ENCODE measurements around the gene SF3B2.

SF3B2 gene, protein sequence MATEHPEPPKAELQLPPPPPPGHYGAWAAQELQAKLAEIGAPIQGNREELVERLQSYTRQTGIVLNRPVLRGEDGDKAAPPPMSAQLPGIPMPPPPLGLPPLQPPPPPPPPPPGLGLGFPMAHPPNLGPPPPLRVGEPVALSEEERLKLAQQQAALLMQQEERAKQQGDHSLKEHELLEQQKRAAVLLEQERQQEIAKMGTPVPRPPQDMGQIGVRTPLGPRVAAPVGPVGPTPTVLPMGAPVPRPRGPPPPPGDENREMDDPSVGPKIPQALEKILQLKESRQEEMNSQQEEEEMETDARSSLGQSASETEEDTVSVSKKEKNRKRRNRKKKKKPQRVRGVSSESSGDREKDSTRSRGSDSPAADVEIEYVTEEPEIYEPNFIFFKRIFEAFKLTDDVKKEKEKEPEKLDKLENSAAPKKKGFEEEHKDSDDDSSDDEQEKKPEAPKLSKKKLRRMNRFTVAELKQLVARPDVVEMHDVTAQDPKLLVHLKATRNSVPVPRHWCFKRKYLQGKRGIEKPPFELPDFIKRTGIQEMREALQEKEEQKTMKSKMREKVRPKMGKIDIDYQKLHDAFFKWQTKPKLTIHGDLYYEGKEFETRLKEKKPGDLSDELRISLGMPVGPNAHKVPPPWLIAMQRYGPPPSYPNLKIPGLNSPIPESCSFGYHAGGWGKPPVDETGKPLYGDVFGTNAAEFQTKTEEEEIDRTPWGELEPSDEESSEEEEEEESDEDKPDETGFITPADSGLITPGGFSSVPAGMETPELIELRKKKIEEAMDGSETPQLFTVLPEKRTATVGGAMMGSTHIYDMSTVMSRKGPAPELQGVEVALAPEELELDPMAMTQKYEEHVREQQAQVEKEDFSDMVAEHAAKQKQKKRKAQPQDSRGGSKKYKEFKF

DNA sequence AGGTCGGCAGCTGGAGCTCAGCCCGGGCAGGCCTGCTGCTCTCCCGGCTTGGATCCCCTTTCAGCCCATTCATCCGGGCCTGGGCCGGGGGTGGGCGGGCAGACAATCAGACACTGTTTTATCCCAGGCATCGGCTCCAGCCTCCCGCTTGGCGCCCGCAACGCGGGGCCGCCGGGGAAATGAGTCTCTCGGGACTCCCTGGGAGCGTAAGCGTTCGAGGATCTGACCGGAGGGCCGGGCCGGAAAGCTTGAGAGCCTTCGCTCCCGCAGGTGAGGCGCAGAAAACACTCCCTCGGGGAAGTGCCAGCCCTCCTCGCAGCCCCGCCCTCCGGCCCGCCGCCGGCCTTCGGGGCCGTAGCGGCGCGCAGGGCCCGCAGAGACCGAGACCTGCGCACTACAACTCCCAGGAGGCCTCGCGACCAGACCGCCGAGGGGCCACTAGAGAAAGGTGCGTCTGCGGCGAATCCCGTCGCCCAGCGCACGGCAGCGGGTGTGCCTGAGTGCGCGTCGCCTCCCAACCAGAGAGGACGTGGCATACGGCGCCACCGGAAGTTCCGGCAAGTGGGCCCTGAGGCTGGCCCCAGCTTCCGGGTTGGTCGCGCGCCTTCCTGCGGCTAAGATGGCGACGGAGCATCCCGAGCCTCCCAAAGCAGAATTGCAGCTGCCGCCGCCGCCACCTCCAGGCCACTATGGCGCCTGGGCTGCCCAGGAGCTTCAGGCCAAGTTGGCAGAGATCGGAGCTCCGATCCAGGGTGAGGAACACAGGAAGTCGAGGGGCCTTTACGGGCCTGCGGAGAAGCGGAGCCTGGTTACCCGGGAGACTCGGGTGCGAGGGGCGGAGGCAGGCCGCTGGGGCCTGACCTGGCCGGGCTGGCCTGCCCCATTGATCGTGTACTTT is at the start of gene SF3B2:
TSS of gene SF3B2 (plus strand) at position 599 of the 898 bp plus-strand sequence. CDS start at position 620, 21 bp downstream.
- TF ChIP-seq, protein P1, sequence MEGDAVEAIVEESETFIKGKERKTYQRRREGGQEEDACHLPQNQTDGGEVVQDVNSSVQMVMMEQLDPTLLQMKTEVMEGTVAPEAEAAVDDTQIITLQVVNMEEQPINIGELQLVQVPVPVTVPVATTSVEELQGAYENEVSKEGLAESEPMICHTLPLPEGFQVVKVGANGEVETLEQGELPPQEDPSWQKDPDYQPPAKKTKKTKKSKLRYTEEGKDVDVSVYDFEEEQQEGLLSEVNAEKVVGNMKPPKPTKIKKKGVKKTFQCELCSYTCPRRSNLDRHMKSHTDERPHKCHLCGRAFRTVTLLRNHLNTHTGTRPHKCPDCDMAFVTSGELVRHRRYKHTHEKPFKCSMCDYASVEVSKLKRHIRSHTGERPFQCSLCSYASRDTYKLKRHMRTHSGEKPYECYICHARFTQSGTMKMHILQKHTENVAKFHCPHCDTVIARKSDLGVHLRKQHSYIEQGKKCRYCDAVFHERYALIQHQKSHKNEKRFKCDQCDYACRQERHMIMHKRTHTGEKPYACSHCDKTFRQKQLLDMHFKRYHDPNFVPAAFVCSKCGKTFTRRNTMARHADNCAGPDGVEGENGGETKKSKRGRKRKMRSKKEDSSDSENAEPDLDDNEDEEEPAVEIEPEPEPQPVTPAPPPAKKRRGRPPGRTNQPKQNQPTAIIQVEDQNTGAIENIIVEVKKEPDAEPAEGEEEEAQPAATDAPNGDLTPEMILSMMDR (IDR thresholded peaks at IDR 0.05) = peak; percentile 49
- peak within 1 kb of the TSS; percentile 84 for H3K27ac ChIP-seq

DNA sequence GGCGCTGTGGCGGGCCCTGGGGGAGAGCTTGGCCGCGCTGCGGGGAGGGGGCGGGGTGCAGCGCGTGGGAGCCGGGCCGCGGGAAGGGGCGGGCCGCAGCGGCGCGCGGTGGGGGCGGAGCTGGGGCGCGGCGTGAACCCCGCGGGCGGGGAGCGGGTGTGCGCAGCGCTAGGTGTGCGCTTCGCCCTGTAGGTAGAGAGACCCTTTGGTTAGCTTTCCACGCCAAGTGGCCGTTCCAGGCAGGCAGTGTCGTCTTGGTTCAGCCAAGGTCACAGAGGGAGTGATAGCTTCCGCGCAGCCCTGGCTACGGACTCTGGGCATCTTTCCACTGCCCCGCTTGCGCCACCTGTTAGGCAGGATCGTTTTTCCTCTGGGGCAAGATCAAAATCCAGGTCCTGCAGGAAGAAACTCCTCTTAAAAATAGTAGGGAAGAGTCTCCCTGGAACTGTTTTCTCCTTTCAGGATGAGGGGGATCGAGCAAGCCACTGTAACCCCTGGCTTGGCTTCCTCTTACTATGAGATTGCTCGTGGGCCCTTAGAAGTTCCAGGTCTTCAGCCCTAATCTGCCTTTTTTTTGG is 49.4 kb upstream of the SF3B2 start:
- H3K36me3 ChIP-seq = peaks cover 26% of the 10 kb centered on the region

More for the DNA sequence above, at the start of gene SF3B2:
- Histone ChIP-seq H3K36me3 (peaks cover 31% of the 10 kb centered on the region), H3K27me3 (peaks cover 30% of the 10 kb centered on the region), H3K9me3 (no peaks in the 10 kb centered on the region), H3K4me1 (ENCODE audit: control insufficient read depth in 1 of 2, insufficient read depth in 1 of 2, low read depth in 1 of 2, low read length in 1 of 2) (peaks cover 19 to 23% of the 10 kb centered on the region in 2 experiments), H3K4me3 (ENCODE audit: low read depth in 1 of 2, low read length in 1 of 2) (peak within 1 kb of the TSS; percentile 70 to 91)

DNA sequence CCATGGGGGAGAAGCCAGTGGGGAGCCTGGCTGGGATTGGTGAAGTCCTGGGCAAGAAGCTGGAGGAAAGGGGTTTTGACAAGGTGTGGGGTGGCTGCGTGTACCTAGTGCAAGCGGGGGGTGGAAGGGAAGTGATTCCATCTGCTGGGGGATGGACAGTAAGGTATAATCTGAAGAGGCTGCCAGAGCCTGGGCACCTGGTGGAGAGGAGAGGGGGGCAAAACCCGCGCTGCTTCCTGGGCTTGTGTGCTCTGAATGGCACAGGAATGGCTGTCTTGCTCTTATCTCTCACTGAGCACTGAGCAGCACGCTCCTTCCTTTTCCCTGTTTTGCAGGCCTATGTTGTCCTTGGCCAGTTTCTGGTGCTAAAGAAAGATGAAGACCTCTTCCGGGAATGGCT is 48.9 kb upstream of the SF3B2 start:
- Histone ChIP-seq H3K4me1 (ENCODE audit: control insufficient read depth in 1 of 2, insufficient read depth in 1 of 2, low read depth in 1 of 2, low read length in 1 of 2) (peaks cover 16 to 25% of the 10 kb centered on the region in 2 experiments), H3K4me3 (ENCODE audit: low read depth in 1 of 2, low read length in 1 of 2) (peak overlapping the region; percentile 76 to 99), H3K27me3 (peaks cover 5% of the 10 kb centered on the region), H3K9me3 (no peaks in the 10 kb centered on the region), H3K27ac (peak overlapping the region; percentile 96), H3K36me3 (peaks cover 21% of the 10 kb centered on the region)
- TF ChIP-seq, protein P1 (IDR thresholded peaks at IDR 0.05) = no peak

More for the DNA sequence above, 49.4 kb upstream of the SF3B2 start:
- Histone ChIP-seq H3K9me3 (no peaks in the 10 kb centered on the region), H3K27ac (peak overlapping the region; percentile 96), H3K4me1 (ENCODE audit: control insufficient read depth in 1 of 2, insufficient read depth in 1 of 2, low read depth in 1 of 2, low read length in 1 of 2) (peaks cover 16 to 25% of the 10 kb centered on the region in 2 experiments), H3K4me3 (ENCODE audit: low read depth in 1 of 2, low read length in 1 of 2) (peak overlapping the region; percentile 76 to 99), H3K27me3 (no peaks in the 10 kb centered on the region)
- TF ChIP-seq, protein P1 (IDR thresholded peaks at IDR 0.05) = no peak

GRCh38 chr11:66004186-66004585 is 48.0 kb upstream of the SF3B2 start:
- H3K9me3 ChIP-seq = no peaks in the 10 kb centered on the region
- H3K36me3 ChIP-seq = peaks cover 12% of the 10 kb centered on the region
- H3K4me3 ChIP-seq (ENCODE audit: low read depth in 1 of 2, low read length in 1 of 2) = no peak overlapping the region
- no peak overlapping the region for H3K27ac ChIP-seq
- peaks cover 14% of the 10 kb centered on the region for H3K27me3 ChIP-seq
- peaks cover 16 to 25% of the 10 kb centered on the region in 2 experiments for H3K4me1 ChIP-seq (ENCODE audit: control insufficient read depth in 1 of 2, insufficient read depth in 1 of 2, low read depth in 1 of 2, low read length in 1 of 2)
- TF ChIP-seq, protein P1 (IDR thresholded peaks at IDR 0.05) = no peak

Measured in neutrophil (primary cell).